Chondrocyte (in vitro differentiated cells): Measurements from ENCODE around the gene GMPPA. TPM values are rescaled to one million over a fixed set of nuclear protein-coding genes. Genes with fewer than 3 reads are reported as not detected.

Source experiments
- DNase-seq: peaks from one replicate; pipeline ENCODE4 v3.0.0; 2021; ENCODE audit warnings: mixed read lengths, low spot score
- H3K27ac Mint-ChIP-seq: one replicate; pipeline ENCODE4 v1.8.0; 2021; ENCODE audit warnings: mild to moderate bottlenecking, moderate library complexity, mixed read lengths; ENCODE audit not compliant: unreplicated experiment
- H3K27me3 Mint-ChIP-seq: 2 replicates; pipeline ENCODE4 v1.8.0; 2021; ENCODE audit warnings: low read depth, mixed read lengths
- H3K36me3 Mint-ChIP-seq: 2 replicates; pipeline ENCODE4 v1.8.0; 2021; ENCODE audit warnings: low read depth, mixed read lengths
- H3K4me1 Mint-ChIP-seq: 2 replicates; pipeline ENCODE4 v1.8.0; 2021; ENCODE audit warnings: low read depth, mild to moderate bottlenecking, mixed read lengths
- H3K4me3 Mint-ChIP-seq: one replicate; pipeline ENCODE4 v1.8.0; 2021; ENCODE audit warnings: mild to moderate bottlenecking, moderate library complexity, mixed read lengths; ENCODE audit not compliant: unreplicated experiment
- H3K9me3 Mint-ChIP-seq: 2 replicates; pipeline ENCODE4 v1.8.0; 2021; ENCODE audit warnings: low read depth, mixed read lengths
- total RNA-seq: library from RNA; stranded (reverse); gene quantifications from 3 replicates; pipeline ENCODE4 v1.2.1, GENCODE V29; 2021
- TF ChIP-seq, protein P1 (sequence below): fragments of 200-600 bp; sonication (generic); IDR thresholded peaks from 2 replicates; pipeline ENCODE4 v1.5.0; 2021; ENCODE audit warnings: antibody characterized with exemption, mild to moderate bottlenecking, moderate library complexity

GMPPA gene
- total RNA-seq, 1 donor from 2014 or later, result 60.9 TPM

DNA sequence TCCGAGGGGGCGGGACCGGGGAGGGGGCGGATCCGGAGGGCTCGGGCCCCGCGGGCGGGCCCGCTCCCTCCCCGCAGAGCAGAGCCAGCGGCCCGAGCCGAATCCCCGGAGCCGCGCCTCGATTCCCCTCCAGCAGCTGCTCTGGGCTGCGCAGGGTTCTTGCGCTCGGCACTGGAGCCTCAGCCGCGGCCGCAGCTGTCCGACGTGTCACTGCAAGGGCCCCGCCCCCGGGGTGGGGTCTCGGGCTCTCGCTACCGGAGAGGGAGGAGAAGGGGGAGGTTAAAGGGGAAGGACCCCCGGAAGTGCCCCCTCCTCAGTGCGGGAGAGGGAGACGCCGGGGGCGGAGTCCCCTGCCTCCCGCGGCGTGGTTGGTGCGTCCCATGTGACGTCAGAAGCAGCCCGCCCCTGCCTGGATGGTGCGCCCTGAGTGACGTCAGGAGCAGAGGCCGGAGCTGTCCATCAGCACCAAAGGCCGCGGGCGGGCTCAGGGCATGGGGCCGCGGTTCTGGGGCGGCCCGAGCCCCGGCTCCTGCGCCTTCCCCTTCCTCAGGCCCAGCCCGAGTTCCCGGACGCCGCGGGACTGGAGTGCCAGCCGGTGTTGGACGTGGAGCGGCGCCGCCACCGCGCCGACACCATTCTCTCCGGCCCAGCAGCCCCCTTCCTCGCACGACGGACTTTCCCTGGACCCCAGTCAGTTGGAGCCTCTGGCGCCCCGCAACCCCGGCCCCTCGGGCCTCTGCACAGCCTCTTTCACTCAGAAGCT, 45.1 kb downstream of the GMPPA start, which contains the start of the genes CHPF and TMEM198:
TSS of gene CHPF (minus strand) at position 214 of the 763 bp plus-strand sequence. CDS start 271 bp downstream, outside the sequence.
TSS of gene TMEM198 (plus strand) at position 433 of the 763 bp plus-strand sequence. CDS start 700 bp downstream, outside the sequence.
- DNase-seq, result peak; percentile 99
- Mint-ChIP-seq H3K9me3 (no peaks in the 10 kb centered on the region), H3K27me3 (no peaks in the 10 kb centered on the region), H3K4me1 (peaks cover 29% of the 10 kb centered on the region), H3K27ac (peak within 1 kb of the TSS; percentile 96), H3K36me3 (peaks cover 21% of the 10 kb centered on the region), H3K4me3 (peak within 1 kb of the TSS; percentile 91)
- TF ChIP-seq, protein P1, sequence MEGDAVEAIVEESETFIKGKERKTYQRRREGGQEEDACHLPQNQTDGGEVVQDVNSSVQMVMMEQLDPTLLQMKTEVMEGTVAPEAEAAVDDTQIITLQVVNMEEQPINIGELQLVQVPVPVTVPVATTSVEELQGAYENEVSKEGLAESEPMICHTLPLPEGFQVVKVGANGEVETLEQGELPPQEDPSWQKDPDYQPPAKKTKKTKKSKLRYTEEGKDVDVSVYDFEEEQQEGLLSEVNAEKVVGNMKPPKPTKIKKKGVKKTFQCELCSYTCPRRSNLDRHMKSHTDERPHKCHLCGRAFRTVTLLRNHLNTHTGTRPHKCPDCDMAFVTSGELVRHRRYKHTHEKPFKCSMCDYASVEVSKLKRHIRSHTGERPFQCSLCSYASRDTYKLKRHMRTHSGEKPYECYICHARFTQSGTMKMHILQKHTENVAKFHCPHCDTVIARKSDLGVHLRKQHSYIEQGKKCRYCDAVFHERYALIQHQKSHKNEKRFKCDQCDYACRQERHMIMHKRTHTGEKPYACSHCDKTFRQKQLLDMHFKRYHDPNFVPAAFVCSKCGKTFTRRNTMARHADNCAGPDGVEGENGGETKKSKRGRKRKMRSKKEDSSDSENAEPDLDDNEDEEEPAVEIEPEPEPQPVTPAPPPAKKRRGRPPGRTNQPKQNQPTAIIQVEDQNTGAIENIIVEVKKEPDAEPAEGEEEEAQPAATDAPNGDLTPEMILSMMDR, result peak; percentile 23

DNA sequence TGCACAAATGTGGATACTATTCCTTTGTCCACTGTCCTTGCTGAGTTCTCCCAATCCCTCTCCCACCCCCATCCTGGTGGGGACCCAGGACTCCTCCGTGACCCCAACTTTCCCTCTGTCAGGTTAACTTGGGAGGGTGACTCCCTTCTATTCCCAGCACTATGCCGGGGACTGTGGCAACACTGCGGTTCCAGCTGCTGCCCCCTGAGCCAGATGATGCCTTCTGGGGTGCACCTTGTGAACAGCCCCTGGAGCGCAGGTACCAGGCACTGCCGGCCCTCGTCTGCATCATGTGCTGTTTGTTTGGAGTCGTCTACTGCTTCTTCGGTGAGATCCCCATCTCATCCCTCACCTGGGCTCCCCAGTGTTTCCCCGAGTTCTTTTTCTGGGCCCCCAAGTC, 45.9 kb downstream of the GMPPA start:
- no peak for DNase-seq
- Mint-ChIP-seq H3K27me3 (no peaks in the 10 kb centered on the region), H3K36me3 (peaks cover 17% of the 10 kb centered on the region), H3K9me3 (no peaks in the 10 kb centered on the region), H3K27ac (peak overlapping the region; percentile 84), H3K4me3 (peak overlapping the region; percentile 91), H3K4me1 (peaks cover 27% of the 10 kb centered on the region)
- TF ChIP-seq, protein P1, result no peak

DNA sequence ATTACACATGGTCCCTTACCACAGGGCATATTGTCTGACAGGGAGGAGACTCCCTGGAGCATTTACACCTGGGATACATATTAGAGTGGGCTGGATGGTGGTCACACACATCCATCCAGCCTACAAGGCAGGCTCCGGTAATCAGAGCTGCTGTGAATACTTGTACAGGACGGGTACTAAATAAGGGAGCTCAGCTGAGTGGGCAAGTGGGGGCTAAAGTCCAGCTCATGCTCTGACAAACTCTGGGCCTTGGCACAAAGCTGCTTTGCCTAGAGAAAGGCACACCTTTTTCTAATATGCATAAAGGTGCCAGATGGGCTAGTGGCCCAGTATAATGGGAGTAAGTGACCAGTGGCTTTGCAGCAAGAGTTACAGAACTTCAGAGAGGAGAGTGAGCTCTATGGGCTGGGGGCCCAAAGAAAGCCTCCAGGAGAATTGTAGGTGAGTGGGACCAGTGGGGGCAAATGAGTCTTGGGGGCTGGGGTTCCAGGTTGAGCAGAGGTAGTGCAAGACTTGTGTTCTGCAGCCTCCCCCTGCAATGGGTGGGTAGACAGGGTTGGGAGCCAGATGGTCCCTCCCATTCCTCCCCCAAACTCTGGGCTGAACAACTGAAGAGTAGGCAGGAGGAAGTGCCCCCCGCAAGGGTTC, 46.7 kb downstream of the GMPPA start:
- TF ChIP-seq, protein P1, result no peak
- peaks cover 17% of the 10 kb centered on the region for H3K36me3 Mint-ChIP-seq
- H3K4me1 Mint-ChIP-seq, result peaks cover 27% of the 10 kb centered on the region
- no peaks in the 10 kb centered on the region for H3K27me3 Mint-ChIP-seq
- H3K9me3 Mint-ChIP-seq, result no peaks in the 10 kb centered on the region
- DNase-seq, result no peak
- no peak overlapping the region for H3K4me3 Mint-ChIP-seq
- no peak overlapping the region for H3K27ac Mint-ChIP-seq

DNA sequence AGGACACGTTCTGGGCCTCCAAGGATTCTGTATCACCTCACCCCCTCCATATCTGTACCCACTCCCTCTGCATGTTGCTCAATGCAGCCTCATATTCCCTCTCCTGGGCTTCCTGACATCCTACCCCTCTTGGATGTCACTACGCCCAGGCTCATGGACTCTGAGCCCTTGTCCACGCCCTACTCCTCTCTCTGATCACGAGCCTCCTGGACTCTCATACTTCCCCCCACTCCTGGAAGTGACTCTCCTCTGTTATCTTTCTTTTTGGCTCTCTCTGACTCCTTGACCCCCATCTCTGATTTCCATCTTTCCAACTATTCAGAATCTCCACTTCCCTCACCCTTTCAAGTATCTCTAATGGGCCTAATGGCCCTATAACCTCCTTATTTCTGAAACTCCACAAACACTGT, 47.3 kb downstream of the GMPPA start:
- Mint-ChIP-seq H3K27ac (no peak overlapping the region), H3K4me1 (peaks cover 29% of the 10 kb centered on the region), H3K9me3 (no peaks in the 10 kb centered on the region), H3K4me3 (no peak overlapping the region), H3K27me3 (no peaks in the 10 kb centered on the region), H3K36me3 (peaks cover 17% of the 10 kb centered on the region)
- TF ChIP-seq, protein P1, result no peak
- DNase-seq, result no peak

DNA sequence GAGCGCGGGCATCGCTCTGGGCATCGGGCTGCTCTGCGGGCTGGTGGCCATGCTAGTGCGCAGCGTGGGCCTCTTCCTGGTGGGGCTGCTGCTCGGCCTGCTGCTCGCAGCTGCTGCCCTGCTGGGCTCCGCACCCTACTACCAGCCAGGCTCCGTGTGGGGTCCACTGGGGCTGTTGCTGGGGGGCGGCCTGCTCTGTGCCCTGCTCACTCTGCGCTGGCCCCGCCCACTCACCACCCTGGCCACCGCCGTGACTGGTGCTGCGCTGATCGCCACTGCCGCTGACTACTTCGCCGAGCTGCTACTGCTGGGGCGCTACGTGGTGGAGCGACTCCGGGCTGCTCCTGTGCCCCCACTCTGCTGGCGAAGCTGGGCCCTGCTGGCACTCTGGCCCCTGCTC, 48.9 kb downstream of the GMPPA start:
- H3K4me3 Mint-ChIP-seq, result no peak overlapping the region

More for the DNA sequence above, 48.9 kb downstream of the GMPPA start:
- DNase-seq, result peak; percentile 92
- H3K9me3 Mint-ChIP-seq, result no peaks in the 10 kb centered on the region
- TF ChIP-seq, protein P1, result no peak
- H3K36me3 Mint-ChIP-seq, result peaks cover 11% of the 10 kb centered on the region
- peaks cover 21% of the 10 kb centered on the region for H3K4me1 Mint-ChIP-seq
- no peak overlapping the region for H3K27ac Mint-ChIP-seq
- H3K27me3 Mint-ChIP-seq, result no peaks in the 10 kb centered on the region
